SK-N-SH (cell line): ENCODE results near the gene DSCAM. TPM values are rescaled to one million over a fixed set of nuclear protein-coding genes. Genes with fewer than 3 reads are reported as not detected.

Source experiments
- CTCF ChIA-PET: fragments of 300-600, 350-600 bp; formaldehyde crosslinking; extraction: SDS; loops from one replicate; lab custom pipeline; 2021; lab: Yijun Ruan, JAX
- POLR2A ChIA-PET: fragments of 350-600 bp; sonication (Branson Sonifier 250); formaldehyde crosslinking; extraction: SDS; loops from one replicate; lab custom pipeline; 2020; ENCODE audit warnings: antibody characterized with exemption, inconsistent platforms; lab: Yijun Ruan, JAX
- DNase-seq: peaks from one replicate; pipeline ENCODE4 v3.0.0; 2012
- H2AFZ ChIP-seq: fragments of 200-600 bp; sonication (generic); 2 replicates; pipeline ENCODE4 v1.8.1; 2016; ENCODE audit warnings: antibody characterized with exemption, mild to moderate bottlenecking, low read depth
- H3F3A ChIP-seq: fragments of 200-600 bp; sonication (generic); replicated peaks from 2 replicates; pipeline ENCODE3; 2016; ENCODE audit warnings: antibody characterized with exemption, mild to moderate bottlenecking; ENCODE audit not compliant: insufficient read depth
- H3K27ac ChIP-seq, 2 experiments: fragments of 200-500 bp in 1 of 2; fragments of 200-600 bp in 1 of 2; sonication (Bioruptor generic) in 1 of 2; sonication (generic), shearing (Covaris generic) in 1 of 2; 2 replicates each; pipeline versions ENCODE4 v1.5.1 to v1.6.1; 2014 to 2016; ENCODE audit warnings: low read depth in 2 of 2, inconsistent platforms in 1 of 2, low read length in 1 of 2, mild to moderate bottlenecking in 1 of 2, mixed read lengths in 1 of 2
- H3K27me3 ChIP-seq: fragments of 200-600 bp; sonication (generic), shearing (Covaris generic); 2 replicates; pipeline ENCODE4 v1.6.1; 2016; ENCODE audit warnings: mixed run types; ENCODE audit not compliant: insufficient read depth
- H3K36me3 ChIP-seq, 2 experiments: fragments of 200-500 bp in 1 of 2; fragments of 200-600 bp in 1 of 2; sonication (Bioruptor generic) in 1 of 2; sonication (generic) in 1 of 2; replicated peaks in 1 of 2; 2 replicates each; pipeline versions ENCODE3 to v1.5.1; 2014 to 2016; ENCODE audit warnings: low read length in 1 of 2, mild to moderate bottlenecking in 1 of 2; ENCODE audit not compliant: insufficient read depth in 2 of 2, control insufficient read depth in 1 of 2
- H3K4me1 ChIP-seq, 2 experiments: fragments of 200-500 bp in 1 of 2; fragments of 200-600 bp in 1 of 2; sonication (Bioruptor generic) in 1 of 2; sonication (generic), shearing (Covaris generic) in 1 of 2; 2 replicates each; pipeline versions ENCODE4 v1.5.1 to v1.6.1; 2014 to 2016; ENCODE audit warnings: low read depth in 1 of 2, low read length in 1 of 2, mixed run types in 1 of 2; ENCODE audit not compliant: insufficient read depth in 2 of 2, control insufficient read depth in 1 of 2
- H3K4me2 ChIP-seq: fragments of 200-600 bp; sonication (generic), shearing (Covaris generic); 2 replicates; pipeline ENCODE4 v1.6.1; 2017; ENCODE audit warnings: mixed run types
- H3K4me3 ChIP-seq, 2 experiments: fragments of 200-500 bp in 1 of 2; fragments of 200-600 bp in 1 of 2; sonication (Bioruptor generic) in 1 of 2; sonication (generic), shearing (Covaris generic) in 1 of 2; 2 replicates each; pipeline versions ENCODE4 v1.5.1 to v1.8.1; 2014 to 2016; ENCODE audit warnings: low read depth in 2 of 2, inconsistent platforms in 1 of 2, low read length in 1 of 2, mild to moderate bottlenecking in 1 of 2, mixed read lengths in 1 of 2, moderate library complexity in 1 of 2
- H3K79me2 ChIP-seq: fragments of 200-600 bp; sonication (generic); 2 replicates; pipeline ENCODE4 v1.8.1; 2017; ENCODE audit warnings: mild to moderate bottlenecking; ENCODE audit not compliant: insufficient read depth
- H3K9ac ChIP-seq: fragments of 200-600 bp; sonication (generic); 2 replicates; pipeline ENCODE4 v1.6.1; 2017; ENCODE audit warnings: mixed run types
- H3K9me2 ChIP-seq: fragments of 200-600 bp; sonication (generic); 2 replicates; pipeline ENCODE4 v1.6.1; 2017; ENCODE audit warnings: mixed run types
- H3K9me3 ChIP-seq: fragments of 200-600 bp; sonication (generic); 2 replicates; pipeline ENCODE4 v1.6.1; 2017; ENCODE audit warnings: mixed run types, mild to moderate bottlenecking, moderate library complexity
- H4K20me1 ChIP-seq: fragments of 200-600 bp; sonication (generic); 2 replicates; pipeline ENCODE4 v1.6.1; 2017; ENCODE audit warnings: mild to moderate bottlenecking, mixed run types; ENCODE audit not compliant: insufficient read depth
- EZH2phosphoT487 ChIP-seq: fragments of 200-600 bp; sonication (generic); IDR thresholded peaks from 2 replicates; pipeline ENCODE4 v1.6.1; 2017; ENCODE audit warnings: low read depth, mixed run types, mild to moderate bottlenecking, antibody characterized with exemption, moderate library complexity, borderline replicate concordance
- FOSL2 ChIP-seq: IDR thresholded peaks from 2 replicates; pipeline ENCODE4 v1.4.0; 2012; ENCODE audit warnings: low read depth, mild to moderate bottlenecking, moderate library complexity, borderline replicate concordance
- FOXJ3 ChIP-seq: sonication (generic); formaldehyde crosslinking; IDR thresholded peaks from 2 replicates; pipeline ENCODE4 v1.5.1; 2020; ENCODE audit warnings: mild to moderate bottlenecking, missing genetic modification reagents
- FOXM1 ChIP-seq: IDR thresholded peaks from 2 replicates; pipeline ENCODE4 v1.4.0; 2012; ENCODE audit warnings: low read depth, mild to moderate bottlenecking
- GABPA ChIP-seq: IDR thresholded peaks from 2 replicates; pipeline ENCODE4 v1.4.0; 2012; ENCODE audit warnings: low read depth, mild to moderate bottlenecking
- IRF3 ChIP-seq: fragments of 150-350 bp; IDR thresholded peaks from 2 replicates; pipeline ENCODE4 v1.6.1; 2016; ENCODE audit warnings: mild to moderate bottlenecking, low read depth, low read length
- JUND ChIP-seq: IDR thresholded peaks from 2 replicates; pipeline ENCODE4 v1.4.0; 2012
- PBX3 ChIP-seq: IDR thresholded peaks from 2 replicates; pipeline ENCODE4; 2012
- REST ChIP-seq: IDR thresholded peaks from 2 replicates; pipeline ENCODE4 v1.6.1; 2012; ENCODE audit warnings: mild to moderate bottlenecking, low read depth, low read length, moderate library complexity
- RFX5 ChIP-seq: IDR thresholded peaks from 2 replicates; pipeline ENCODE4 v1.6.1; 2012; ENCODE audit warnings: mild to moderate bottlenecking, improper control_type of control experiment, low read length
- SIN3A ChIP-seq: IDR thresholded peaks from 2 replicates; pipeline ENCODE4 v1.6.1; 2012; ENCODE audit warnings: low read depth, mild to moderate bottlenecking, low read length, moderate library complexity, borderline replicate concordance
- TAF1 ChIP-seq: IDR thresholded peaks from 2 replicates; pipeline ENCODE4 v1.6.1; 2012; ENCODE audit warnings: low read depth, mild to moderate bottlenecking, low read length, moderate library complexity, borderline replicate concordance
- USF2 ChIP-seq: fragments of 150-350 bp; IDR thresholded peaks from 2 replicates; pipeline ENCODE4 v1.6.1; 2017; ENCODE audit warnings: antibody characterized with exemption, low read length, low read depth, borderline replicate concordance
- WGBS: methylation state at CpG from one replicate; pipeline ENCODE4 v1.1.6; 2017; ENCODE audit warnings: low lambda C conversion rate; 5-methylcytosine and 5-hydroxymethylcytosine counted together
- polyA plus RNA-seq, 3 experiments: library from polyadenylated mRNA; depleted of rRNA; stranded (reverse); fragments of >200 nt; gene quantifications; 2 replicates each; pipeline ENCODE4 v1.2.3, GENCODE V29; 2012

DSCAM gene
- polyA plus RNA-seq, 1 of the 3 experiments (the other 2 are of a cell fraction) = not detected

- TF ChIP-seq REST = no peak
- TF ChIP-seq GABPA = no peak
- no peak for TF ChIP-seq IRF3
These were observed 680.6 kb downstream of the DSCAM start (continued) for GRCh38 chr21:40166291-40166843.

GRCh38 chr21:40165773-40166070 lies 681.2 kb downstream of the DSCAM start:
- Histone ChIP-seq H3K9me3 (no peaks in the 10 kb centered on the region), H3K9me2 (no peaks in the 10 kb centered on the region), H3K9ac (no peak overlapping the region), H2AFZ (no peak overlapping the region), H3F3A (no peaks in the 10 kb centered on the region), H3K79me2 (no peaks in the 10 kb centered on the region), H3K36me3 (no peaks in the 10 kb centered on the region), H3K27ac (no peak overlapping the region), H3K4me1 (peaks cover 0 to 7% of the 10 kb centered on the region in 2 experiments; a peak in 1 of 4 replicates), H4K20me1 (no peaks in the 10 kb centered on the region), H3K4me3 (no peak overlapping the region), H3K27me3 (no peaks in the 10 kb centered on the region), H3K4me2 (no peak overlapping the region)
- WGBS = 58% methylated on average over 11 of the region's 11 CpGs
- ChIA-PET CTCF (interaction anchor here (0.6 to 2.5 kb wide), 2 partner anchors 8 to 250 kb away, joined by 3 to 6 read pairs; no protein-coding TSS in a partner anchor), POLR2A (no interaction called here)
- DNase-seq = no peak
- TF ChIP-seq USF2 (no peak), SIN3A (no peak), EZH2phosphoT487 (no peak), JUND (no peak), TAF1 (no peak), FOXM1 (no peak), PBX3 (no peak), RFX5 (no peak), FOSL2 (no peak), FOXJ3 (no peak)
